Activated naive CD8-positive, alpha-beta T cell treated with anti-CD3 and anti-CD28 coated beads, Interleukin-2, amount 50 U/mL, for 16 hours (primary cell): Measurements from ENCODE around the gene CEP112.

Experiments
- DNase-seq: peaks from one replicate; pipeline ENCODE4 v3.0.0-alpha.2; 2020; ENCODE audit warnings: low read depth, low spot score

The CEP112 gene

DNA sequence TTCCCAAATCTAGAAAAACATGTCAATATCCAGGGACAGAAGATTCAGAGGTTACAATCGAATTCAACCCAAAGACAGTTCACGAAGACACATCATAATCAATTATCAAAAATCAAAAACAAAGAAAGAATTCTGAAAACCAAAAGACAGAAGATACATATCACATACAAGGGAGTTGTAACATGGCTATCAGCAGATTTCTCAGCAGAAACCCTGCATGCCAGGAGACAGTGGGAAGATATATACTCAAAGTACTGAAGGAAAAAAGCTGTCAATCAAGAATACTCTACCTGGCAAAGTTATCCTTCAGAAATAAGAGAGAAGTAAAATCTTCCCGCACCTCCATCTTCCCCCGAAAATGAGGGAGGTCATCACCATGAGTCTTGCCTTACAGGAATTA lies 258.6 kb downstream of the CEP112 start:
- no peak for DNase-seq

DNA sequence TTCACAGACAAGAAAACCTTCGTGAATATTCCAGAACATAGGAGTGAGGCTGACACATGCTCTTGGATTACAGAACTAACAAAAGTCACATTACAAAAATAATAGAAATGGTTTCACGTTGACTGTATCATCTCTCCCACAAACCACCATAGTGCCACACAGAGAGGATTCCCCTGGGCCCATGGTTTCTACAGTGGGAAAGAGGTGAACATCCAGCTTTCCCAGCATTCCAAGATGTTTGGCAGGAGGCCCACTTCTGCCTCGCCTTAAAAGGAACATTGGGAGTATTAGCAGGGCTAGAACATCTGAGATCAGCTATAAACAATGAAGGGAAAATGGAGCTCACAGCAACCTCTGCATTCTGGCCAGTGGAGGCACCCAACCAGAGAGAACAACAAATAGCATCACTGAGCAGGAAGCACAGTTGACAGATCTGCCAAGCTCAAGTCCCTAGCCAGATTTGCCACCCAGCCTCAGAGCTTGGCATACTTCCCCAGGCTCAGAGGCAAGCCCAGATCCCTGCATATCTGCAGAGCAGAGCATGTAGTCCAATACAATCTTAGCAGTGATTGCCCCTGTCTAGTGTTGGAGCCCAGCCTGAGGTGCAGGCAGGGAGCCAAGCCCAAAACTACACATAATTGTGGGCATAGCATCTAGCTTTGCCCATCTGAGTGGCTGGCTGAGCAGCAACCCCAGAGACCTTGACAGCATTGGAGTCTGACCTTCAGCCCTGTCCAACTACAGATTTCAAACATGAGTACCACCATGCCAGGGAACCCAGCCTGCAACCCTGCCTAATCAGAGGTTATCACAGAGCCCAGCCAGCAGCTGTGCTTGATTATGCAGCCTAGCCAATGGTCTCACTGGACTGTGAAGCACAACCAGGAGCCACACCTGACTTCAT lies 260.4 kb downstream of the CEP112 start:
- DNase-seq, result no peak

DNA sequence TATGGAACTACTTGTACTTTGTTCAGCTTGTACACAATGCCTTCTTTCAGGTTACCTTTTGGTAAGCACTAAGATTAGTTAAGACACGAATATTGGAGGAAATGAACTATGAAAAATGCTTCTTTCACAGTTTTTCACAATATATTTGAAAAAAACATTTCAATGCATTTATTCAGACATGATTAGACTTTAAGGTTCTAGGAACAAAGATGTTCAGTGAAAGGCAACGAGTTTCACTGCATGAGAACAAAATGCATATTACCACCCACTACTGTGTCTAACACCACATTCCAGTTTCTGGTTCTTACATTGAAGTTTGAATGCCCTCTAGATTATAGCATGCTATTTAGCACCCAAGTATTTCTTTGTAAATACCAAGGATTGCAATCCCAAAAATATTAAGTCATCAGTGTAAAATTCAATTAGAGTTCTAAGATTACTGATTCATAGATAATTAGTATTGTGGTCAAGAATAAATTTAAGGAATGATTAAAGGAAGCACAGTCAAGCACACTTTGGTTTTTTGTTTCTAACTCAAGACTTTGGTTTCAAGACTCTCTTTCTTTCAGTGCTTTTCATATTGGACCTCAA lies 261.7 kb downstream of the CEP112 start:
- DNase-seq, result no peak

DNA sequence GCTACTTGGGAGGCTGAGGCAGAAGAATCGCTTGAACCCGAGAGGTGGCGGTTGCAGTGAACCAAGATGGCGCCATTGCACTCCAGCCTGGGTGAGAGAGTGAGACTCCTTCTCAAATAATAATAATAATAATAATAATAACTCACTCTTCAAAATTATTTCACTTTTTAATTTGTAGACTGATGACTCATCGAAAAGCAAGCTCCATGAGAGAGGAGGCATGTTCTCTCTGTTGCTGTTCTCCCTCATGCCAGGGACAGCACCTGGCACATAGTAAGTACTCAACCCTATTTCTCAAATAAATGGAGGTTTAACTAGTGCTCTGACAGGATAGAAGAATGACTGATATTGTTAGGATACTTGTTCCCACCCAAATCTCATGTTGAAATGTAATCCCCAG lies 265.3 kb downstream of the CEP112 start:
- DNase-seq, result no peak

DNA sequence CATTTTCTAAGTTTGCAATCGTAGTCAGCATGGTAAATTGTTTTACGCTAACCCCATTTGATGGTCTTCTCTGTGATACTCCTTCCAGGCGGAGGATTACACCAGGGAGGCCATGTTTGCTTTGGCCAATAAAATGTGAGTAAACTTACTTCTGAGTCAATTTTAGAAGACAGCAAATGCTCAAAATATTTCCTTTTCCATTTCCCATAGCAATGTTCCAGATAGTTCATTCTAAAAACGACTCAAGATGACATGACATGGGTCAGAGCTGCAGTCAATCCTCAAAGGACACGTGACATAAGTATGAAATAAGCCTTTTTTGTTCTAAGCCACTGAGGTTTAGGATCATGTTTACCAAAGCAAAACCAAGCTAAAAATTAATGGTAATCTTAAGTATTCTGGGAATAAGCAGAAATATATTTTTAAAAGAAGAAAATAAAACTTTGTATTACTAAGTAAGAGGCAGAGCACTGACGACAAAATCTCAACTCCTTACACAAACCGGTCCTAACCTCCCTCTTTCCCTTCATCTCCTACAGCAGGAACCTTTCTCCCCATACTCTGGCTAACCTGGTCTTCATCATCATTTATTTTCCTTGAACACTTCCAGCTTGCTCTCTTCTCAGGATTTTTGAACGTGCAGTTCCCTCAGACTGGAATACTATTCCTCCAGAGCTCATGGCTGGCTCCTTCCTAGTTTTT lies 266.2 kb downstream of the CEP112 start:
- DNase-seq, result no peak

DNA sequence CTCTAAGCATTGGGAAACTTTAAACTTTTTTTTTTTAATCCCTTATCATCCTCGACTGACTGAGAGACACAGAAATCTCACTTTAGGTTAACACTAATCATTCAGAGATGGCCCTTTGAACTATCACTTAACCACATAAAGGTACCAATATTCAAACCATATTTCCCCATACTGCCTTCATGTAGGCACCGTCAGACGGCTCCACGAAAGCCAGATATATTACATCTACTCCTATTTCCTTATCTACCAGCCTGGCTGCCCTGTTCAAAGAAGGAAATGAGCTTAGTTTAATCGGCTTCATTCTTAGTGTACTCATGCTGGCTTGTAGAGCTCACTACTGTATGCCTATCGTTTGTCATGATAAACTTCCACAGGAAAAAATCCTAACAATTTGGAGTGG lies 270.9 kb downstream of the CEP112 start:
- DNase-seq, result no peak

DNA sequence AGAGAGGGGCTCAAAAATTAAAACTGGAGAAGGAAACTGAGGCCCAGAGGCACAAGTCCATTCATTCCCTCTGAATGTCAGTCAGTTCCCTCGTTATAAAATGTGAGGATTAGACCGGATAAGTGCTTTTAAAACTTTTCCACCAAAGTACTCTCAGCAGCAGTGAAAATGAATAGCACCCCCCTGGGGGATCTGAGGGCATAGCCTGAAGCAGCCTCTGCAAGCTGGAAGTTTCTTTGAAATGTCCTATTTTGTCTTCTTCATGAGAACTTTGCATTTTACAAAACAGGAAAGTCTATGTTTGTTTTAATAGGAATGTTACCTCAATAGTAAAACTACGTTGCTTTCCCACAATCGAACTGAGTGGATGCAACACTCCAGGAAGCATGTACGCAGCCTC lies 273.0 kb downstream of the CEP112 start:
- no peak for DNase-seq

DNA sequence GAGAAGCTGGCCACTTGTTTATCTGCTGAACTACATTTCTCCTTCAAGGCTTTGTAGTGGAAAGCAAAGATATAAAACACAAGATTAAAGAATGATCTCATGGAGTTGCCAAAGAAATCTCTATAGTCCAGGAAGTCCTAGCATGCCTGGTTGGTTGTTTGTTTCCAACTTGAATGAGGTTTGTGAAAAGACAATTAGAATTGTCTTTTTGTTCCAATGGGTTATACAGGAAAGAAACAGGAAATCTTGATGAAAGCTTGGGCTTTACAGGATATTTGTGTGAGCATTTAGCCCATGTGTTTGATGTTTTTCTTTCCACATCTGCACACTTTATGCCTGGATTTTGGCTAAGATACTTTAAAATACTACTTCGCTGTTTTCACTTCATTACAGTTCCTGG lies 273.4 kb downstream of the CEP112 start:
- DNase-seq, result no peak

DNA sequence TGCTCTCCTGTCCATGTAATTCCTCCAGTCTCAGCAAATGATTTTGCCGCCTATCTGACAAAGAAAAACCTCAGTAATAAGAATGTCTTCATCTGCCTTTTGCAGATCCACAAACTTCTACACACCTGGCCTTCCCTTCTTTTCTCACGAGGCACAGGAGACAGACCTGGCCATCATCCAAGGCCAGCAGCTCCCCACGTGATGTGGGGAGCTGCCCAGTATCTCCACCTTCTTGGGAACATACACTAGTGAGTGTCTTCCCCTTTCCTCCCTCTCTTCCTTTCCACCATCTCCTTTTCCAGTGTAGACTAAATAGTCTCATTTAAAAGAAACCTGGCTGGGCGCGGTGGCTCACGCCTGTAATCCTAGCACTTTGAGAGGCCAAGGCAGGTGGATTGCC lies 274.4 kb downstream of the CEP112 start:
- no peak for DNase-seq

DNA sequence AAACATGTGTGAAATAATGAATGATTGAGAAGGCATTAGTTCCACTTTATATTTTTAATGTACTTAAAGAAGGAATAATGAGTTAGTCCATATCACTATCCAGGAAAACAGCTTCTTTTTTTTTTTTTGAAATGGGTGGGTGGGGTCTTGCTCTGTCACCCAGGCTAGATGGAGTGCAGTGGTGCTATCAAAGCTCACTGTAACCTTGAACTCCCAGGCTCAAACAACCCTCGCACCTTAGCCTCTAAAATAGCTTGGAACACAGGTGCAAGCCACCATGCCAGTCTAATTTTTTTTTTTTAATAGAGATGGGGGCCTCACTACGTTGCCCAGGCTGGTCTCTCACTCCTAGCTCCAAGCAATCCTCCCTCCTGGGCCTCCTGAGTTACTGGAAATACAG lies 275.5 kb downstream of the CEP112 start:
- DNase-seq, result no peak

DNA sequence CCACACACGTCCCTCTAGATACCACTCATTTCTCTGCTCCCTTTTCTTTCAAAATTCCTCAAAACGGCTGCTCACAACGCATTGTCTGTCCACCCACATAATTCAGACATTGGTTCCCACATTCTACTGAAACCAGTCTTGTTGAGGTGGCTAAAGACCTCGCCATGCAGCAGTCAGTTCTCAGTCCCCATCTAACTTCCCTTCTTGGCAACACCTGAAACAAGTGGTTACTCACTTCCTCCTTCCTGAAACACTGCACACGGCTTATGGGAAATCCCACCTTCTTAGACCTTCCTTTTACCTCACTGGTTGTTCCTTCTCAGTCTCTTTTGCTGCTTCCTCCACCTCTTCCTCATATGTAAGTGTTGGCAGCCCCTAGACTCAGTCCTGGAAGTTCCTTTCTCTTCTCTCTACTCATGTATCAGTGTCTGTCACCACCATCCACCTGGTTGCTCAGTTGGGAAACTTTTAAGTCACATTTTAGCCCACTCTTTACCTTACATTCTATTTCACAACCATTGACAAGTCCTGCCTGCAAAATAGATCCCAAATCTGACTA lies 277.1 kb downstream of the CEP112 start:
- DNase-seq, result no peak

DNA sequence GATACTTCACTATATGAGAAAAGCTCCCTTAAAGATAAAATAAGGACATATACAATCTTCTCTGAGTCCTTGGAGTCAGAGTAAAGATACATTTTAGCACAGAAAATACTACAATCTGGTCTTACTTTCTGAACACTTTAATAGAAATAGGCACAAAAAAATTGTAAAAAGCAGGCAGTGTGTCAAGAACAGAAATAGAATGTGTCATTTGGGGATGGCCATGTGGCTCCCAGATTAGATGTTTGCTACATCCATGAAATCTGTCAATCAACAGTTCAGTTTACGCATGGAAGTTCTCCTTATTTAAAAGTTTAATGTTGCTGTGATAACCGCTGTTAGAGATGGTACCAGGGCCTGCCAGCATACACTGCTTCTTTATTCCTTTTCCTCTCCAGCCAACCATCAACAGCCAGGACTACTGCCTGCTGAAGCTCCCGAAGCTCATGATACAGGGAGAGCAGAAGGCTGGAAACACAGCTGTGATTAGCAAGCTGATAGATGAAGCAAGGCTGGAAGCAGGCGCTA lies 278.5 kb downstream of the CEP112 start:
- no peak for DNase-seq

DNA sequence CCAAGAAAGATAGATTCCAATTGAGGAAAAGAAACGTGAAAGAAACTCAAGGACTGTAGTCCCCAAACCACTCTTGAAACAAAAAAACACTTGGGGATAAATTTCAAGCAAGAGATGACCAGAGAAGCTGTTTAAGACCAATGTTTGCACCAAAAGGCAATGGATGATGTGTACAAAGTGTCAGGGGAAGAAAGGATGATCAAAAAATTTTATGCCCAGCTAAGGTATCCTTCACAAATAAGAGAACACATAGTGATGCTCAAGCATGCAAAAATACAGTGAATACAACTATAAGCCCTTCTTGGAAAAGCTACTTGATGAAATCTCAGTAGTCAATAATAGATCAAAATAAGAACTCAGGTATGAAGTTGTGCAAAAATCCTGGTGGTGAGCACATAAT lies 281.1 kb downstream of the CEP112 start:
- no peak for DNase-seq

DNA sequence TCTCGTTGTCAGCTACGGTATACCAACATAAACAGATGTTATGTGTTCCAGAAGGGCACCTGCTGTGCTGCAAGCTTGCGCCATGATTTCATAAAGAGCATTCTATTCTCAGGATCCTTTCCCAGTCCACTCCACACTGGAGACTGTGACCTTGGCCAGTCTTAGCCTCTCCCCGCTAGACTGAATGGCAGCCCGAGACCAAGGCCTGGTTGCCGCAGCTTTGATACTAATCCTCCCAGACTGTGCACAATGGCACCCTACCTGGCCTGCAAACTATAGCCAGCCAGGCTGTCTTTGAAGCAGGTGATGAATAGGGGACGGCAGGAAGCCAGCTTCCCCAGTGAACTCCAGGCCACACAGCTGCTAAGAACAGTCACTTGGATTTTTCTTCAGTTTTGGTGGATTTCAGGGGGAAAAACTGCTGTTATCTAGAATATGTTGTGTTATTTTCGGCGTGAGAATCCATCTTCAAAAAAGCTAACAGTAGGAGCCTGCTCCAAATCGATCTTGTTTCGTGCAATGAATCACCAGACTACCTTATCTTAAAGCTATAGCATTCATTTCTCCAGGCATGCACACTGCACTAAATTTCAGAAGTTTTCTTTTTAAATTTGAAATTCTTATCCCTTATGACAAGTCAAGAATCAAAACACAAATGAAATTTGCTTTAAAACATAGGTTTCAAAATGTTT lies 289.0 kb downstream of the CEP112 start:
- DNase-seq, result no peak

DNA sequence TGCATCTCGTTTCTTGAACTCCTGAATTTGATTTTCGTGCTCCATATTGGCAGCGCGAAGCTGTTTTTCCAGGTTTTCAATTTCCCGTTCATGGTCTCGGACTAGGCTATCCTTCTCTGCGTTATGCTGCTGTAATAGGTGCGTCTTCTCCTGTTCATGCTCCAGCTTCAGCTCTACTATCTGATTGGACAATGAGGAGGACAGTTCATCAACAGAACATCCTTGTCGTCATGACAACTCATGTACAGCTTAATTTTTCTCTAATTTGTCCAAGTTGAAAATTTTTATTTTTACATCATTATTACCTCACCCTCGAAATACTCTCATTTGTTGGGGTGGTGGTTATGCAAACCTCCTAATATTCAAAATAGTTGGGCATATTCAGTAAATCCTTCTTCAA lies 289.8 kb downstream of the CEP112 start:
- no peak for DNase-seq

DNA sequence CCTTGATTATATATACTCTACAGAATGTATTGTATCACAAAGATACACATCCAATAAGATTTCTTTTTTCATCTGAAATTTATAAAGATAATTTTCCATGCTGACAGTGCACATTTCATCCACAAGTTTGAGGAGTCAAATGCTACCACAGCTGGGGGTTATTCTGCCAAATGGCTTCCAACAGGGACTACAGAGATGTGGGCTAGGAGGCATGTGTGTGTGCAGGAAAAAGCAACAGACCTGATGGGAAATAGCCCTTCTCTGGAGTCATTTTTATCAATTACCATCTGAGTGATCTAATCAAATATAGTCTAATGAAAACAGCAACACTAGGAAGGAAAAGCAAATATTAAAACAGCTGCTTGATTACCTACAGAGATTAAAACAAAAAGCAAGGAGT lies 290.5 kb downstream of the CEP112 start:
- no peak for DNase-seq

DNA sequence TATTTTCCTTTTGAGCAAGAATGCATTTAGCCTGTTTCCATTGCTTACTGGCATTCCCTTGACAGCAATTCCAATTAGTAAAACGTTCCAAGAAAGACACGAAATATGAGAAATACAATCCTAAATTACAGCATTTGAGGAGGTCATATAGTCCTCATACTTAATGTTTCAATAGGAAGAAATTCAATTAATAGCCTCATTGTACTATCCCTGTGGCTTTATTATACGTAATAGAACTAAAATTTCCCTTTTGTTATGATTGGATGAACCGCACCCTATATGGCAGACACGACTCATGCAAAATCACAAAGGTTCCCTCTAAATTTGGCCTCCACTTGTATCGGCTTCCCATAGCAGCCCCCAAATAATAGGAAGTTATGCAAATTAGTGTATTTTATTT lies 291.7 kb downstream of the CEP112 start:
- no peak for DNase-seq

DNA sequence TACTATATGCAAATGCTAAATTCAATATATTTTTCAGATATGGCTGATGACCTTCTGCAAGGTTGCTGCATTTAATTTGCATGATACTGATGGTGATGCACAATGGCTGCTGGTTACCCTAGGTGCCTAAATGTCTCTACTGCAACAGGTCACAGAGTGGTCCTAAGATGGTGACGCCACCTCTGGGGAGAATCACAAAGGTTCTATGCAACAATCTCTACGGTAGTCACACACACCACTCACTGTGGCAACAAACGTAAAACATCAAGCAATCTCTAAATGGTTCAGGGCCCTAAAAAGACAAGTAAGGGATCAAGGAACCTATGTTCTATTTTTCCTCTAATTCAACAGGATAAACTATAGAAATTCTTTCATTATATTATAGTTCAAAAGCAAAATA lies 293.3 kb downstream of the CEP112 start:
- no peak for DNase-seq

DNA sequence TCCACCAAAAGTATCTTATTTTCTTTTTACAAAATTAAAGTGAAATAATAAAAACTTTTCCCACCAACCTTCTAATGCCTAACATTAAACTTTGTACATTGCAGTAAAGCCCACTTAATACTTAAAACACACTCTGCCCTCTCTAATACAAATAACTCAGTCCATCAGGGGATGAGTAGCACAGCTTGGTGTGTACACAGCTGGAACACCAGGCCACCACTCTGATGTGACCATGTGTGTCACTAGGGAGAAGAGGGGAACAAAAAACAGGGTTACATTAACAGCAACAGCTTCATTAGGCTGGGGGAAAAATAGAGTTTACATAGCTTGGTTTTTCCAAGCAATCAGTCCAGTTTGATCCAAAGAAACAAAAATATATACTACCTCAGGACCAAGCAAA lies 295.0 kb downstream of the CEP112 start:
- DNase-seq, result no peak

DNA sequence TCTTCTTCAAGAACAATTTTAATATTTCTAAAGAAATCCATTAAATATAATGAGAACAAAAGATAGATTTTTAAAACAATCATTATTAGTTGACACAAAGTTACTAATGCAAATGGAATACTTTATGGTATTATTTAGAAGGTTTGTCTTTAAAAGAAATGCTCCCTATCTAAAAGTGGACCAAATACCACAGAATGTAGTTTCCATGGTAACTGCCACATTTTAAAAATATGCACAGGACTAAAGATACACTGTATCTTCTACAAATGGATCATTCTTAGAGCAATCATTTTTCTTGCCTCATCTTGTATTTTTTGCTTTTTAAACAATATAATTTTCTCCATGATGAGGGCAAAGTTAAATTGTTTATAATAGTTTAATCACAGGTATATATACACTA lies 296.0 kb downstream of the CEP112 start:
- no peak for DNase-seq

DNA sequence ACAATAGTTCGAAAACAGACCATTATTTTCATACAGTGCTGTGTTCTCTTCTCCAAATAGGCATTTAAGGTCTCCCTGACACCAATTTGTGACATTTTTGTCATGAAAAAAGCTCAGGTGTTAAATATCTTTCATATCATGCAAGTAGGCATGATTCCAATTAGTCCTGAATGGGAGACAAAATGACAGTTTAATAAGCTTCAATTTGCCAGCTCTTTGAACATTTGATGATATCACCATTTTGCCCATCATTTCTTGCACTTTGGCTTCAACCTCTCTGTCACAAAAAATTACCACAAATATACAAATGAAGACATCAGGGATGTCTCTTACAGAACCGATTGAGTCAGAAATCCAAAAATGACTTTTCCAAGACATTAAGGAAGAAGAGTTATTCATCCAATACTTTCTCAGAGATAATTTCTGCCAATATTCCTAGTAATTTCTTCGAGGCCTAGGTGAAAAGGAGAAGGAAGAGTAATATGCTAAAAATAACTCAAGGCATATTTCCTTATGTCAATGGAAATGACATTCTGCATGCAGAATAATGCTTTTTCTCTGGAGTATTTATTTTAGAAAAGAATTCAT lies 298.1 kb downstream of the CEP112 start:
- DNase-seq, result no peak
